ENCODE data around the gene IGF1. TPM values are rescaled to one million over a fixed set of nuclear protein-coding genes. Genes with fewer than 3 reads are reported as not detected.
"Not testable (repeated sequence)": the region's sequence is repeated elsewhere in the genome, so short reads cannot be mapped to it uniquely, and the experiment has no call there.

The IGF1 gene
- total and polyA plus RNA-seq, 12 donors = 1.7 to 28.4 (median 16.5) TPM

- no peak overlapping the region for H3K4me3 ChIP-seq
- no peaks in the 10 kb centered on the region for H3K9me3 ChIP-seq (replicated peaks in 1 of 3)
- 69 to 74% (median 73%) methylated on average over 2 of the region's 2 CpGs for WGBS, 4 donors
- no peak for TF ChIP-seq CTCF (IDR thresholded peaks at IDR 0.05)
- TF ChIP-seq POLR2A (IDR thresholded peaks at IDR 0.05) = no peak
- no peak overlapping the region for H3K27ac ChIP-seq
- no peaks in the 10 kb centered on the region for H3K36me3 ChIP-seq (replicated peaks in 1 of 2)
- H3K4me1 ChIP-seq (replicated peaks in 1 of 2) = no peaks in the 10 kb centered on the region
- intact Hi-C loops (cut with DNase I) = no loop called here
- no peak for DNase-seq
- H3K27me3 ChIP-seq = no peaks in the 10 kb centered on the region
Measured at GRCh38 chr12:102452605-102453004, 27.8 kb downstream of the IGF1 start.

- H3K27ac ChIP-seq; intact Hi-C loops (cut with DNase I); H3K27me3 ChIP-seq; DNase-seq; H3K9me3 ChIP-seq (replicated peaks in 1 of 3); H3K4me1 ChIP-seq (replicated peaks in 1 of 2); H3K36me3 ChIP-seq (replicated peaks in 1 of 2); H3K4me3 ChIP-seq: not testable (repeated sequence)
- WGBS, 4 donors = 72 to 87% (median 82%) methylated on average over 3 of the region's 3 CpGs
Measured at GRCh38 chr12:102449018-102449417, 31.3 kb downstream of the IGF1 start.

- H3K4me3 ChIP-seq; H3K4me1 ChIP-seq (replicated peaks in 1 of 2); H3K27me3 ChIP-seq; H3K9me3 ChIP-seq (replicated peaks in 1 of 3); intact Hi-C loops (cut with DNase I); H3K36me3 ChIP-seq (replicated peaks in 1 of 2); H3K27ac ChIP-seq; DNase-seq: not testable (repeated sequence)
- 77 to 89% (median 83%) methylated on average over 3 of the region's 3 CpGs for WGBS, 4 donors
Measured at GRCh38 chr12:102447426-102447825, 32.9 kb downstream of the IGF1 start.

- no peak for DNase-seq
- Histone ChIP-seq H3K27me3 (no peaks in the 10 kb centered on the region), H3K4me1 (replicated peaks in 1 of 2) (no peaks in the 10 kb centered on the region), H3K36me3 (replicated peaks in 1 of 2) (no peaks in the 10 kb centered on the region), H3K27ac (no peak overlapping the region), H3K4me3 (no peak overlapping the region), H3K9me3 (replicated peaks in 1 of 3) (no peaks in the 10 kb centered on the region)
- intact Hi-C loops (cut with DNase I) = no loop called here
- TF ChIP-seq POLR2A (IDR thresholded peaks at IDR 0.05) = no peak
- TF ChIP-seq CTCF (IDR thresholded peaks at IDR 0.05) = no peak
- WGBS, 4 donors = 69 to 84% (median 78%) methylated on average over 7 of the region's 7 CpGs
Measured at GRCh38 chr12:102444707-102445106, 35.7 kb downstream of the IGF1 start.

GRCh38 chr12:102444093-102444492, 36.3 kb downstream of the IGF1 start:
- no peak for TF ChIP-seq CTCF (IDR thresholded peaks at IDR 0.05)
- TF ChIP-seq POLR2A (IDR thresholded peaks at IDR 0.05) = no peak
- Histone ChIP-seq H3K27me3 (no peaks in the 10 kb centered on the region), H3K4me3 (no peak overlapping the region), H3K4me1 (replicated peaks in 1 of 2) (no peaks in the 10 kb centered on the region), H3K36me3 (replicated peaks in 1 of 2) (no peaks in the 10 kb centered on the region), H3K27ac (no peak overlapping the region), H3K9me3 (replicated peaks in 1 of 3) (no peaks in the 10 kb centered on the region)
- DNase-seq = no peak
- 83 to 93% (median 86%) methylated on average over 2 to 3 of the region's 3 CpGs for WGBS, 4 donors
- intact Hi-C loops (cut with DNase I) = no loop called here

Measured in adrenal gland (tissue), 12 donors.